Measurements from ENCODE around the gene MRPL58.
A peak's percentile ranks its signal among the peaks of the same experiment; 100 is the strongest.

MRPL58 gene

GRCh38 chr17:75033346-75034235, 21.1 kb downstream of the MRPL58 start (continued):
- no peak for TF ChIP-seq ZNF510 (tag by site-specific recombination; IDR thresholded peaks at IDR 0.05; ENCODE audit: insufficient replicate concordance)
- peak; percentile 25; the same call in 1 of the 2 replicates for TF ChIP-seq ZFHX2 (tag by site-specific recombination; conservative IDR thresholded peaks at IDR 0.05)
- no peak for TF ChIP-seq SETDB1 (IDR thresholded peaks at IDR 0.05; ENCODE audit: insufficient read length, low read length)
- TF ChIP-seq SP7 (tag by site-specific recombination; IDR thresholded peaks at IDR 0.05): peak; percentile 72
- peak; percentile 92 for TF ChIP-seq KLF10 (tag by site-specific recombination; IDR thresholded peaks at IDR 0.05)
- peak; percentile 29; the same call in 1 of the 2 replicates for TF ChIP-seq ZNF10 (tag by site-specific recombination; IDR thresholded peaks at IDR 0.05)
- TF ChIP-seq REST (tag by site-specific recombination; IDR thresholded peaks at IDR 0.05): peak; percentile 34; the same call in 1 of the 2 replicates
- no peak for TF ChIP-seq ZNF140 (tag by site-specific recombination; IDR thresholded peaks at IDR 0.05)
- peak; percentile 72 for TF ChIP-seq INSM2 (tag by site-specific recombination; IDR thresholded peaks at IDR 0.05)
- peak; percentile 98 for TF ChIP-seq IKZF3 (tag by site-specific recombination; IDR thresholded peaks at IDR 0.05)
- peak; percentile 9; the same call in 1 of the 2 replicates for TF ChIP-seq ZNF629 (tag by site-specific recombination; IDR thresholded peaks at IDR 0.05)
- TF ChIP-seq ZNF830 (tag by site-specific recombination; IDR thresholded peaks at IDR 0.05; ENCODE audit: low read depth): no peak; the same call in 1 of the 2 replicates
- TF ChIP-seq ZNF530 (tag by site-specific recombination; IDR thresholded peaks at IDR 0.05; ENCODE audit: low read depth): no peak
- TF ChIP-seq ZNF571 (tag by site-specific recombination; IDR thresholded peaks at IDR 0.05): no peak
- no peak; the same call in 1 of the 2 replicates for TF ChIP-seq ZBTB10 (tag by site-specific recombination; IDR thresholded peaks at IDR 0.05)
- peak; percentile 30; the same call in 1 of the 2 replicates for TF ChIP-seq ZNF501 (tag by site-specific recombination; IDR thresholded peaks at IDR 0.05)
- TF ChIP-seq ZSCAN5A (tag by site-specific recombination; IDR thresholded peaks at IDR 0.05): peak; percentile 17; the same call in 1 of the 2 replicates
- peak; percentile 90 for TF ChIP-seq ZFP69B (tag by site-specific recombination; IDR thresholded peaks at IDR 0.05)
- TF ChIP-seq ZBTB11 (tag by site-specific recombination; conservative IDR thresholded peaks at IDR 0.05; ENCODE audit: low read depth): peak; percentile 57
- TF ChIP-seq ZNF677 (tag by site-specific recombination; IDR thresholded peaks at IDR 0.05): no peak; the same call in 1 of the 2 replicates
- no peak for TF ChIP-seq ZNF18 (tag by site-specific recombination; IDR thresholded peaks at IDR 0.05)
- TF ChIP-seq ZNF19 (tag by site-specific recombination; IDR thresholded peaks at IDR 0.05; ENCODE audit: low read depth): no peak
- no peak for TF ChIP-seq ZNF521 (tag by site-specific recombination; IDR thresholded peaks at IDR 0.05)
